ENCODE results near the gene MUC22.
"Not testable (repeated sequence)": the region's sequence is repeated elsewhere in the genome, so short reads cannot be mapped to it uniquely, and the experiment has no call there.

- not testable (repeated sequence) for TF ChIP-seq TCF7 (IDR thresholded peaks at IDR 0.05; ENCODE audit: borderline replicate concordance); CTCF (IDR thresholded peaks at IDR 0.05 in 2 of 3, conservative IDR thresholded peaks at IDR 0.05 in 1 of 3; ENCODE audit: control insufficient read depth in 2 of 3, extremely low read depth in 1 of 3, insufficient read depth in 1 of 3, low read depth in 3 of 3, low read length in 3 of 3); PBX3 (IDR thresholded peaks at IDR 0.05; ENCODE audit: insufficient replicate concordance, low read depth, low read length); ATF2 (IDR thresholded peaks at IDR 0.05; ENCODE audit: low read length); HDAC2 (IDR thresholded peaks at IDR 0.05); EP300 (IDR thresholded peaks at IDR 0.05; ENCODE audit: borderline replicate concordance in 1 of 2, control insufficient read depth in 1 of 2, low read depth in 2 of 2, low read length in 2 of 2)
Measured at GRCh38 chr6:31020631-31021255, 10.5 kb downstream of the MUC22 start.

All from GM12878 (cell line).